GM06990 (cell line): Measurements from ENCODE around the gene PRR5.

Experiments used
- DNase-seq: peaks from one replicate; pipeline ENCODE4 v3.0.0-alpha.2; 2011; ENCODE audit not compliant: insufficient read length; ENCODE audit errors: extremely low read depth
- H3K27me3 ChIP-seq: replicated peaks from 2 replicates; pipeline ENCODE4 v1.6.0; 2011; ENCODE audit warnings: low read length; ENCODE audit not compliant: control insufficient read depth, insufficient read depth
- H3K36me3 ChIP-seq: 2 replicates; pipeline ENCODE4 v1.5.1; 2011; ENCODE audit warnings: low read length; ENCODE audit not compliant: control insufficient read depth, insufficient read depth
- H3K4me3 ChIP-seq: replicated peaks from 2 replicates; pipeline ENCODE4 v1.5.1; 2011; ENCODE audit warnings: low read depth, mild to moderate bottlenecking, control low read depth, low read length
- TF ChIP-seq, protein P1 (sequence below): IDR thresholded peaks from 2 replicates; pipeline ENCODE4 v1.5.1; 2011; ENCODE audit warnings: low read length, control low read depth, mild to moderate bottlenecking, inconsistent platforms; ENCODE audit not compliant: insufficient read depth, poor library complexity, severe bottlenecking

The PRR5 gene

DNA sequence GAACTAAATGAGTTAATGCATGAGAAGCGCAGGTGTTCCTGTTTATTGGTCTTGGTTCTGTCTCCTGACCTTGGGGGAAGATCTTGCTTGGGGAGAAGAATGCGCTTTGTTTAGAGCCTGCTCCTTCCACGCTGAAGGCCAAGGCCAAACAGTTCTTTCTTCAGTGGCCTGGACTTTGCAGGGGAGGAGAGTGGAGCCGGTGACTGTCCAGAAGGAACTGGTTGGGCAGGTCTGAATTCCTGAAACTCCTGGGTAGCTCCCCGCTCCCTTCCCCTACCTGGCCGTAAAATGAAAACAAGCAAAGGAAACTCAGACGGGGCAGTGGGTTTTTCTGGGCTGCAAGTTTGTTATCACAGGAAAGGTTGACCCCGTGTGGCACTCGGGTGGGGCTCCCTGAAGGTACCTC, 54.0 kb downstream of the PRR5 start:
- TF ChIP-seq, protein P1, sequence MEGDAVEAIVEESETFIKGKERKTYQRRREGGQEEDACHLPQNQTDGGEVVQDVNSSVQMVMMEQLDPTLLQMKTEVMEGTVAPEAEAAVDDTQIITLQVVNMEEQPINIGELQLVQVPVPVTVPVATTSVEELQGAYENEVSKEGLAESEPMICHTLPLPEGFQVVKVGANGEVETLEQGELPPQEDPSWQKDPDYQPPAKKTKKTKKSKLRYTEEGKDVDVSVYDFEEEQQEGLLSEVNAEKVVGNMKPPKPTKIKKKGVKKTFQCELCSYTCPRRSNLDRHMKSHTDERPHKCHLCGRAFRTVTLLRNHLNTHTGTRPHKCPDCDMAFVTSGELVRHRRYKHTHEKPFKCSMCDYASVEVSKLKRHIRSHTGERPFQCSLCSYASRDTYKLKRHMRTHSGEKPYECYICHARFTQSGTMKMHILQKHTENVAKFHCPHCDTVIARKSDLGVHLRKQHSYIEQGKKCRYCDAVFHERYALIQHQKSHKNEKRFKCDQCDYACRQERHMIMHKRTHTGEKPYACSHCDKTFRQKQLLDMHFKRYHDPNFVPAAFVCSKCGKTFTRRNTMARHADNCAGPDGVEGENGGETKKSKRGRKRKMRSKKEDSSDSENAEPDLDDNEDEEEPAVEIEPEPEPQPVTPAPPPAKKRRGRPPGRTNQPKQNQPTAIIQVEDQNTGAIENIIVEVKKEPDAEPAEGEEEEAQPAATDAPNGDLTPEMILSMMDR = no peak

DNA sequence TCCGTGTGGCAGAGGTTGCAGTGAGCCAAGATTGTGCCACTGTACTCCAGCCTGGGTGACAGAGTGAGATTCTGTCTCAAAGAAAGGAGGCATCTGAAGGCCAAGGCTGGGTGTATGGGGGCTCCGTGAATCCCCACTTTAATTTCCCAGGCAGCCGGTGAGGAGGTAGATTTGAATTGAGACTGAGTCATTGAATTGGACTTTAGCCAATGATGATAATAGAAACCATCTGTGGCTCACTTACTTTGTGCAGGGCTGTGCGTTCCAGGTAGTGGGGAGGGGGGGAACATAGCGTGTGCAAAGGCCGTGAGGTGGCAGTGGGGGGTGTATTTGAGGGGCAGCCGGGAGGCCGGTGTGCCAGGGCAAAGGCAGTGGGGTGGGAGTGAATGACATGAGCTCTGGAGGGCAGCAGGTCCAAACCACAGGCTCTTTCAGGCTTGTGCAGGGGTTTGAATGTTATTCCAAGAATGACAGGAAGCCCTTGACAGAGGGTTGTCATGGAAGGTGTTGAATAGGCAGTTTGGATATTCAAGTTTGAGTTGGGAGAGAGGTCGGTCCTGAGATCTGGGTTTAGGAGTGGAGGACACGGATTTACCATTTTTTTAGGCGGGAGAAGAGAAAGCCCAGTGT, 56.5 kb downstream of the PRR5 start:
- TF ChIP-seq, protein P1 = no peak
- peaks cover 2% of the 10 kb centered on the region for H3K27me3 ChIP-seq
- no peak for DNase-seq

More for the DNA sequence above, 54.0 kb downstream of the PRR5 start:
- H3K4me3 ChIP-seq = no peak overlapping the region
- H3K27me3 ChIP-seq = peaks cover 2% of the 10 kb centered on the region
- no peaks in the 10 kb centered on the region for H3K36me3 ChIP-seq
- no peak for DNase-seq

DNA sequence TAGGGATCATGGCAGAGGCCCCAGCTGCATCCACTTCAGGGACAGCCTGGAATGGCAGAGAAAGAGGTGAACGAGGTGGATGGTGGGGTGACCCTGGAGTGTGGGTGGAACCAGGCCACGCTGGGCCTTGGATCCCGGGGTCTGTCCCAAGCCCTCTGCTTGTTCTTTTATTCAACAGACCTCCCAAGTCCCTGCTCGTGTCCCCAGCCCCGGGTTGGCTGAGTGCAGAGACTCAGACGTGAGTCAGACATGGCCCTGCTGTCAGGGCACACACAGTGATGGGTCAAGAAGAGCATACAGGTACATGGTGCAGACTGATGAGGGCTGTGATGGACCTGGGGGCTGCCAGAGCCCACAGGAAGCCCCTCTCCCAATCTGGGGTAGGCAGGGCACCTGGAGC, 57.0 kb downstream of the PRR5 start:
- Histone ChIP-seq H3K4me3 (no peak overlapping the region), H3K36me3 (no peaks in the 10 kb centered on the region), H3K27me3 (no peaks in the 10 kb centered on the region; the same call in 1 of the 2 replicates)
- TF ChIP-seq, protein P1 = no peak
- no peak for DNase-seq

More for the DNA sequence above, 56.5 kb downstream of the PRR5 start:
- H3K4me3 ChIP-seq = no peak overlapping the region
- no peaks in the 10 kb centered on the region for H3K36me3 ChIP-seq

DNA sequence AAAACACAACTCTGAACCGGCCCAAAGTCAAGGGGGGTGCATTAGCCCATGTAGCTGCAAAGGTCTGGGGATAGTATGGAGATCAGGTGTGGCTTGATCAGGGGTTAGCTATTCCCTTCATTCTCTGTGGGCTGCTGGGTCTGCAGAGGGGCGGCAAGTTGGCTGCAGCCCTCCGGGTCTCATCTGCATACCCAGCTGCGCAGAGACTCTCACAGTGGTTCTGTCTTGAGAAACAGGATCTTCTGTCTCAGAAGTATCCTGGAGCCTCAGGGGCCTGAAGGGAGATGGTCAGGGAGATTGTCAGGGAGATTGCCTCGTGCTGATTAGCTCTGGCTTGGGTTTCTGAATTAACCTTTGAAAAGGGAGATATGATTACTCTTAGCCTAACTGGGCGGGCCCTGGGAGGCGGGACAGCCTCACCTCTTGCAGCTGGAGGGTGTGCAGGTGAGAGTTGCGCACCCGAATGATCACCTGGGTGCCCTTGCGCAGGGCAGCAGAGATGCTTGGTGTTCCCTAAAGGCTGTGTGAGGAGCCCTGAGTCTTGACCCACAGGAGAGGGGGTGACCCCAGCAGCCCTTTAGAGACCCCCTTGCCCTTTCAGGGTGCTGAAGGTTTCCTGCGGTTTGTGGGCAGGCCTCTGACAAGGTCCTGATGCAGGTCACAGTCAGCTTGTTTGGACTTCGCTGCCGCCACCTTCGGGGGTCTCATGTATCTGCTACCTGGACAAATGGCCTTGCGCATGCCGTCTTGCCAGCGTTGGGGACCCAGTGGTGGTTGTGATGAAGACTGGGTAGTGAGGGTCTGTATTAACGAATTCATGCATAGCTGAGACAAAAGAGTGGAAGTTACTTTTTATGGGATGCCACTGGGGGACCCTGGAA, 57.7 kb downstream of the PRR5 start:
- TF ChIP-seq, protein P1 = no peak
- Histone ChIP-seq H3K27me3 (no peaks in the 10 kb centered on the region; the same call in 1 of the 2 replicates), H3K4me3 (no peak overlapping the region), H3K36me3 (no peaks in the 10 kb centered on the region)
- DNase-seq = no peak

DNA sequence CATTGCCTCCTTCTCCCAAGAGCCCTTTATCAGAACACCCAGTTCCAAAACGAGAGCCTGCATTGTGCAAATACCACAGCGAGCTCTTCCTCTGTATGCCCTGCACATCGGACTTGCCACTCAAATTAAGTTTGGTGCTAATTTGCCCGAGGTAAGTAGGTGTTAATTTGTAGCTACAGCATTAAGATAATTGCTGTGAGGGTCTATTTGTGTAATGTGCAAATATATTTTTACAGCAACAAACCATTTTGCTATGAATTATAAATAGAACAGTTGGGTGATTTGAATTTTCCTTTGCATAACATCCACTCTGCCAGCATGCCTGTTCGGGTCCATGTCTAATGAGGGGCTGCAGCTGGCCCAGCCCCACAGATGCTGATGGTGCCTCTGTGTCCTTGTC, 58.5 kb downstream of the PRR5 start:
- Histone ChIP-seq H3K4me3 (no peak overlapping the region), H3K36me3 (no peaks in the 10 kb centered on the region), H3K27me3 (no peaks in the 10 kb centered on the region)
- TF ChIP-seq, protein P1 = no peak
- DNase-seq = no peak
